Astrocyte (in vitro differentiated cells and primary cell): Measurements from ENCODE around the gene XKR8. TPM values are rescaled to one million over a fixed set of nuclear protein-coding genes. Genes with fewer than 3 reads are reported as not detected.

Source experiments
- DNase-seq: peaks from one replicate; pipeline ENCODE4 v3.0.0-alpha.2; 2010; ENCODE audit warnings: low read depth
- FAIRE-seq: peaks from 2 replicates; lab custom pipeline; 2011; peaks lifted over from hg19 to GRCh38; lab: Jason Lieb, UNC
- H2AFZ ChIP-seq: 2 replicates; pipeline ENCODE4 v1.6.0; 2012; ENCODE audit warnings: low read depth, low read length, inconsistent platforms
- H3K27ac ChIP-seq: 2 replicates; pipeline ENCODE4 v1.5.1; 2011; ENCODE audit warnings: low read depth, low read length, inconsistent platforms
- H3K27me3 ChIP-seq: 2 replicates; pipeline ENCODE4 v1.6.0; 2011; ENCODE audit warnings: low read length, inconsistent platforms; ENCODE audit not compliant: insufficient read depth
- H3K36me3 ChIP-seq: 2 replicates; pipeline ENCODE4 v1.5.1; 2011; ENCODE audit warnings: low read length, inconsistent platforms; ENCODE audit not compliant: insufficient read depth
- H3K4me1 ChIP-seq: 2 replicates; pipeline ENCODE4 v1.5.1; 2011; ENCODE audit warnings: low read length, inconsistent platforms; ENCODE audit not compliant: insufficient read depth
- H3K4me2 ChIP-seq: 2 replicates; pipeline ENCODE4 v1.6.0; 2012; ENCODE audit warnings: low read length, inconsistent platforms
- H3K4me3 ChIP-seq: 2 replicates; pipeline ENCODE4 v1.5.1; 2011; ENCODE audit warnings: low read depth, mild to moderate bottlenecking, low read length, inconsistent platforms; ENCODE audit not compliant: insufficient read depth
- H3K79me2 ChIP-seq: 2 replicates; pipeline ENCODE4 v1.6.0; 2012; ENCODE audit warnings: mild to moderate bottlenecking, low read length, inconsistent platforms; ENCODE audit not compliant: insufficient read depth
- H3K9ac ChIP-seq: 2 replicates; pipeline ENCODE4 v1.6.0; 2012; ENCODE audit warnings: mild to moderate bottlenecking, low read length, inconsistent platforms
- H3K9me3 ChIP-seq: 2 replicates; pipeline ENCODE4 v1.5.1; 2012; ENCODE audit warnings: low read depth, mild to moderate bottlenecking, low read length, inconsistent platforms; ENCODE audit not compliant: insufficient read depth
- H4K20me1 ChIP-seq: 2 replicates; pipeline ENCODE4 v1.6.0; 2012; ENCODE audit warnings: low read length, inconsistent platforms; ENCODE audit not compliant: insufficient read depth
- H3K27ac Mint-ChIP-seq: one replicate; pipeline ENCODE4 v1.8.0; 2021; ENCODE audit warnings: mild to moderate bottlenecking, mixed read lengths; ENCODE audit not compliant: unreplicated experiment
- H3K27me3 Mint-ChIP-seq: one replicate; pipeline ENCODE4 v1.8.0; 2021; ENCODE audit warnings: low read depth, mixed read lengths; ENCODE audit not compliant: unreplicated experiment
- H3K36me3 Mint-ChIP-seq: one replicate; pipeline ENCODE4 v1.8.0; 2021; ENCODE audit warnings: low read depth, mixed read lengths; ENCODE audit not compliant: unreplicated experiment
- H3K4me1 Mint-ChIP-seq: one replicate; pipeline ENCODE4 v1.8.0; 2021; ENCODE audit warnings: low read depth, mixed read lengths; ENCODE audit not compliant: unreplicated experiment
- H3K4me3 Mint-ChIP-seq: one replicate; pipeline ENCODE4 v1.8.0; 2021; ENCODE audit warnings: mild to moderate bottlenecking, moderate library complexity, mixed read lengths; ENCODE audit not compliant: unreplicated experiment
- H3K9me3 Mint-ChIP-seq: one replicate; pipeline ENCODE4 v1.8.0; 2021; ENCODE audit warnings: mild to moderate bottlenecking, mixed read lengths; ENCODE audit not compliant: unreplicated experiment
- EZH2 ChIP-seq: IDR thresholded peaks from 2 replicates; pipeline ENCODE4 v1.6.1; 2012; ENCODE audit warnings: mild to moderate bottlenecking, low read length, inconsistent platforms; ENCODE audit not compliant: insufficient read depth
- total RNA-seq: library from RNA; stranded (reverse); gene quantifications from 2 replicates; pipeline ENCODE4 v1.2.1, GENCODE V29; 2021
- TF ChIP-seq, protein P1 (sequence below): IDR thresholded peaks from 2 replicates; pipeline ENCODE4 v1.5.1; 2011; ENCODE audit warnings: low read depth, mild to moderate bottlenecking, inconsistent platforms, low read length, moderate library complexity; ENCODE audit not compliant: insufficient read depth

XKR8 gene
- total RNA-seq, 1 donor from 2014 or later = 11.3 TPM

DNA sequence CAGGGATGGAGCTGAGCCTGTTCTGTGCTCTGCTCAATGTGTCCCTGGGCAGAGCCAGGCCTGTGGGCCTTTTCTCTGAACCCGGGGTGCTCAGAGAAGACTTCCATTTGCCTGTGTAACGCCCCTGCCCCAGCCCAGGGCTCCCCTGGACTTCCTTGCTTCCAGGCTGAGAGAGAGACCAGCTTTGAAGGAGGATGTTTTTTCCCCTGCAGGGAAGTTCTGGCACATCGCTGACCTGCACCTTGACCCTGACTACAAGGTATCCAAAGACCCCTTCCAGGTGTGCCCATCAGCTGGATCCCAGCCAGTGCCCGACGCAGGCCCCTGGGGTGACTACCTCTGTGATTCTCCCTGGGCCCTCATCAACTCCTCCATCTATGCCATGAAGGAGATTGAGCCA lies 14.8 kb upstream of the XKR8 start:
- no peak overlapping the region for H3K4me3 Mint-ChIP-seq

GRCh38 chr1:27949027-27949426 lies 10.7 kb upstream of the XKR8 start:
- TF ChIP-seq EZH2 = no peak
- TF ChIP-seq, protein P1, sequence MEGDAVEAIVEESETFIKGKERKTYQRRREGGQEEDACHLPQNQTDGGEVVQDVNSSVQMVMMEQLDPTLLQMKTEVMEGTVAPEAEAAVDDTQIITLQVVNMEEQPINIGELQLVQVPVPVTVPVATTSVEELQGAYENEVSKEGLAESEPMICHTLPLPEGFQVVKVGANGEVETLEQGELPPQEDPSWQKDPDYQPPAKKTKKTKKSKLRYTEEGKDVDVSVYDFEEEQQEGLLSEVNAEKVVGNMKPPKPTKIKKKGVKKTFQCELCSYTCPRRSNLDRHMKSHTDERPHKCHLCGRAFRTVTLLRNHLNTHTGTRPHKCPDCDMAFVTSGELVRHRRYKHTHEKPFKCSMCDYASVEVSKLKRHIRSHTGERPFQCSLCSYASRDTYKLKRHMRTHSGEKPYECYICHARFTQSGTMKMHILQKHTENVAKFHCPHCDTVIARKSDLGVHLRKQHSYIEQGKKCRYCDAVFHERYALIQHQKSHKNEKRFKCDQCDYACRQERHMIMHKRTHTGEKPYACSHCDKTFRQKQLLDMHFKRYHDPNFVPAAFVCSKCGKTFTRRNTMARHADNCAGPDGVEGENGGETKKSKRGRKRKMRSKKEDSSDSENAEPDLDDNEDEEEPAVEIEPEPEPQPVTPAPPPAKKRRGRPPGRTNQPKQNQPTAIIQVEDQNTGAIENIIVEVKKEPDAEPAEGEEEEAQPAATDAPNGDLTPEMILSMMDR = no peak
- Histone ChIP-seq H2AFZ (no peak overlapping the region), H3K4me3 (no peak overlapping the region), H3K36me3 (no peaks in the 10 kb centered on the region), H3K4me1 (no peaks in the 10 kb centered on the region), H3K9me3 (no peaks in the 10 kb centered on the region), H3K79me2 (no peaks in the 10 kb centered on the region), H3K4me2 (no peak overlapping the region), H3K9ac (no peak overlapping the region), H4K20me1 (no peaks in the 10 kb centered on the region), H3K27me3 (no peaks in the 10 kb centered on the region), H3K27ac (no peak overlapping the region)
- DNase-seq (no peak), FAIRE-seq (no peak)
- Mint-ChIP-seq H3K27ac (no peak overlapping the region), H3K4me1 (no peaks in the 10 kb centered on the region), H3K27me3 (peaks cover 6% of the 10 kb centered on the region), H3K36me3 (no peaks in the 10 kb centered on the region), H3K4me3 (no peak overlapping the region), H3K9me3 (peaks cover 2% of the 10 kb centered on the region)

More for the DNA sequence above, 14.8 kb upstream of the XKR8 start:
- no peaks in the 10 kb centered on the region for H3K9me3 ChIP-seq
- H3K9me3 Mint-ChIP-seq = no peaks in the 10 kb centered on the region
- peaks cover 2% of the 10 kb centered on the region for H3K27me3 Mint-ChIP-seq
- no peak overlapping the region for H3K9ac ChIP-seq
- H3K4me1 ChIP-seq = no peaks in the 10 kb centered on the region
- H3K79me2 ChIP-seq = no peaks in the 10 kb centered on the region
- H3K27ac Mint-ChIP-seq = no peak overlapping the region
- peaks cover 1% of the 10 kb centered on the region for H3K36me3 Mint-ChIP-seq
- FAIRE-seq (no peak), DNase-seq (no peak)
- TF ChIP-seq, protein P1 = no peak
- TF ChIP-seq EZH2 = no peak
- H3K4me2 ChIP-seq = no peak overlapping the region
- H3K27ac ChIP-seq = no peak overlapping the region
- no peaks in the 10 kb centered on the region for H4K20me1 ChIP-seq
- H3K36me3 ChIP-seq = no peaks in the 10 kb centered on the region
- H2AFZ ChIP-seq = no peak overlapping the region
- no peak overlapping the region for H3K4me3 ChIP-seq
- H3K4me1 Mint-ChIP-seq = no peaks in the 10 kb centered on the region
- no peaks in the 10 kb centered on the region for H3K27me3 ChIP-seq

DNA sequence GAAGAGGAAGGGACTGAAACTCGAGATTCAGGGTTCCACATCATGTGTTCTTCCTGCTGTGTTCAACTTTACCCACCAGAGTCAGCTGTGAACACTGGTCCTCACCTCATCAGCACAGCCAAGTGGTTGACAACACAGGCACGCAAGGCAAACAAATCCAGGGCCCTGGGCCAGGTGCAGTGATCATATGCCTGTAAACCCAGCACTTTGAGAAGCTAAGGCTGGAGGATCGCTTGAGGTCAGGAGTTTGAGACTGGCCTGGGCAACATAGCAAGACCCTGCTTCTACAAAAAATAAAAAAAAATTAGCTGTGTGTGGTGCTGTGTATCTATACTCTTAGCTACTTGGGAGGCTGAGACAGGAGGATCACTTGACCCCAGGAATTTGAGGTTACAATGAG lies 8.4 kb upstream of the XKR8 start:
- no peak for FAIRE-seq
- H3K27ac Mint-ChIP-seq = no peak overlapping the region

More for the DNA sequence above, 8.4 kb upstream of the XKR8 start:
- H3K36me3 ChIP-seq = no peaks in the 10 kb centered on the region
- Mint-ChIP-seq H3K4me3 (no peak overlapping the region), H3K27me3 (peaks cover 18% of the 10 kb centered on the region), H3K4me1 (no peaks in the 10 kb centered on the region), H3K9me3 (peaks cover 2% of the 10 kb centered on the region), H3K36me3 (peaks cover 2% of the 10 kb centered on the region)
- no peak for DNase-seq
- no peaks in the 10 kb centered on the region for H3K4me1 ChIP-seq
- no peaks in the 10 kb centered on the region for H3K79me2 ChIP-seq
- H2AFZ ChIP-seq = no peak overlapping the region
- no peaks in the 10 kb centered on the region for H4K20me1 ChIP-seq
- H3K4me2 ChIP-seq = no peak overlapping the region
- H3K9me3 ChIP-seq = no peaks in the 10 kb centered on the region
- no peak overlapping the region for H3K4me3 ChIP-seq
- H3K9ac ChIP-seq = no peak overlapping the region
- peaks cover 3% of the 10 kb centered on the region for H3K27me3 ChIP-seq
- TF ChIP-seq, protein P1 = no peak
- TF ChIP-seq EZH2 = no peak
- H3K27ac ChIP-seq = no peak overlapping the region
